NCI-H748 (cell line): ENCODE results near the gene ZDHHC14.

Experiments
- DNase-seq: peaks from one replicate; lab custom pipeline; 2025; ENCODE audit not compliant: unreplicated experiment; lab: John Stamatoyannopoulos, UW

ZDHHC14 gene

DNA sequence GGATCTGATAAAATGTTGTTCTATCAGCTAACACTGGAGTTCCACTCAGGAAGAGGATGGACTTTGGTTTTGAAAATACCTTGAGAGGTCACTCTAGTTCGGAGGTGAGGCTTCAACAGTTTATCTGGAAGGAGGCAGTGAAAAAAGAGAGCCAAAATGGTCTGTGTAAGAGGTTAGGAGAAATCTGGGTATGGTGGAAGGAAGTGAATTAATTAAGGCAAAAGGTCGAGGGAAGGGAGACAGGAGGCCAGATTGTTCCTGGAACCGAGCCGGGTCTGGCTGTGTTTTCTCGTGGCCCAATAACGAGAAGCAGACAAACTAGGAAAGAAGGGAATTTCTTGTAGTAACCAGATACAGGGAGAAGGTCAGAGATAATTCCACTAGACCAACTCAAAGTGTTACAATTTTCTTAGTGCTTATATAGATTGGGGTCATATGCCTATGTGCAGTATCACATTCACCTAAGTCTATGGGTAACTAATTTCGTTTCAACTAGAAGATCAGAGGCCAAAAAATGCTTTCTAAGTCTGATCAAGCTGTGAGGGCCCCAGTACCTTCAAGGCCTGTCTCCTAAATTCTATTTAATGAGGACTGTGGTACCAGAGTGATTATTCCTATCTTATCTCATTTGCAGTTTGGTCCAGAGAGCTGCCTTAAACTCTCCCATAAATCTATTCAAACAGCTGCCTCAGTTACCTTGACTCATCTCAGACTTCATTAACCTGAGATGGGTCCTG is 346.1 kb downstream of the ZDHHC14 start:
- DNase-seq = no peak
